Measurements from ENCODE around the gene POLR1A. TPM values are rescaled to one million over a fixed set of nuclear protein-coding genes. Genes with fewer than 3 reads are reported as not detected.
A peak's percentile ranks its signal among the peaks of the same experiment; 100 is the strongest.

The POLR1A gene
- total and polyA plus RNA-seq, 4 donors: 3.2 to 12.3 (median 6.1) TPM

- DNase-seq (ENCODE audit: low spot score): no peak
- peaks cover 6 to 22% (median 11%) of the 10 kb centered on the region in 4 donors for H3K36me3 ChIP-seq (ENCODE audit: control insufficient read depth in 4 of 4, insufficient read depth in 3 of 4, low read depth in 1 of 4, low read length in 3 of 4)
- H3K9me3 ChIP-seq (ENCODE audit: control insufficient read depth in 4 of 4, low read length in 3 of 4): no peaks in the 10 kb centered on the region
- TF ChIP-seq MAX (IDR thresholded peaks at IDR 0.05) (peak; percentile 42), RAD21 (IDR thresholded peaks at IDR 0.05) (peak; percentile 17 to 42), RXRA (IDR thresholded peaks at IDR 0.05) (peak; percentile 65 to 74), JUND (IDR thresholded peaks at IDR 0.05) (peak; percentile 94 to 95), CTCF (IDR thresholded peaks at IDR 0.05; ENCODE audit: low read depth, low read length, missing input control) (no peak), GABPA (IDR thresholded peaks at IDR 0.05 in 1 of 2, conservative IDR thresholded peaks at IDR 0.05 in 1 of 2) (peak in 1 of 2 donors; percentile 18), HNF4G (IDR thresholded peaks at IDR 0.05) (no peak), SP1 (IDR thresholded peaks at IDR 0.05) (peak; percentile 73), HNF4A (conservative IDR thresholded peaks at IDR 0.05) (peak; percentile 67 to 69), REST (IDR thresholded peaks at IDR 0.05) (no peak), TAF1 (conservative IDR thresholded peaks at IDR 0.05) (no peak), FOXA1 (IDR thresholded peaks at IDR 0.05) (no peak), NR2F2 (IDR thresholded peaks at IDR 0.05) (peak; percentile 84), EGR1 (IDR thresholded peaks at IDR 0.05; ENCODE audit: low read depth in 2 of 2) (no peak), FOXA2 (IDR thresholded peaks at IDR 0.05) (peak; percentile 11), YY1 (IDR thresholded peaks at IDR 0.05) (peak; percentile 29)
- TF ChIP-seq, protein P1, sequence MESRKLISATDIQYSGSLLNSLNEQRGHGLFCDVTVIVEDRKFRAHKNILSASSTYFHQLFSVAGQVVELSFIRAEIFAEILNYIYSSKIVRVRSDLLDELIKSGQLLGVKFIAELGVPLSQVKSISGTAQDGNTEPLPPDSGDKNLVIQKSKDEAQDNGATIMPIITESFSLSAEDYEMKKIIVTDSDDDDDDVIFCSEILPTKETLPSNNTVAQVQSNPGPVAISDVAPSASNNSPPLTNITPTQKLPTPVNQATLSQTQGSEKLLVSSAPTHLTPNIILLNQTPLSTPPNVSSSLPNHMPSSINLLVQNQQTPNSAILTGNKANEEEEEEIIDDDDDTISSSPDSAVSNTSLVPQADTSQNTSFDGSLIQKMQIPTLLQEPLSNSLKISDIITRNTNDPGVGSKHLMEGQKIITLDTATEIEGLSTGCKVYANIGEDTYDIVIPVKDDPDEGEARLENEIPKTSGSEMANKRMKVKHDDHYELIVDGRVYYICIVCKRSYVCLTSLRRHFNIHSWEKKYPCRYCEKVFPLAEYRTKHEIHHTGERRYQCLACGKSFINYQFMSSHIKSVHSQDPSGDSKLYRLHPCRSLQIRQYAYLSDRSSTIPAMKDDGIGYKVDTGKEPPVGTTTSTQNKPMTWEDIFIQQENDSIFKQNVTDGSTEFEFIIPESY (IDR thresholded peaks at IDR 0.05): peak; percentile 52
- TF ChIP-seq, protein P2, sequence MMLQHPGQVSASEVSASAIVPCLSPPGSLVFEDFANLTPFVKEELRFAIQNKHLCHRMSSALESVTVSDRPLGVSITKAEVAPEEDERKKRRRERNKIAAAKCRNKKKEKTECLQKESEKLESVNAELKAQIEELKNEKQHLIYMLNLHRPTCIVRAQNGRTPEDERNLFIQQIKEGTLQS (IDR thresholded peaks at IDR 0.05): peak; percentile 84
- no peaks in the 10 kb centered on the region for H3K27me3 ChIP-seq (ENCODE audit: control insufficient read depth in 4 of 4, insufficient read depth in 4 of 4, low read length in 3 of 4)
- H3K27ac ChIP-seq (ENCODE audit: low read depth in 1 of 2, low read length in 2 of 2): peak overlapping the region; percentile 39 to 63
- H3K4me3 ChIP-seq (ENCODE audit: low read depth in 1 of 3, low read length in 3 of 3): no peak overlapping the region
- H3K4me1 ChIP-seq (ENCODE audit: control insufficient read depth in 4 of 4, insufficient read depth in 4 of 4, low read length in 3 of 4): peaks cover 3 to 16% (median 14%) of the 10 kb centered on the region in 4 donors
- 24% methylated on average over 2 of the region's 2 CpGs for WGBS
- H3K9ac ChIP-seq (ENCODE audit: low read depth in 1 of 2, low read length in 2 of 2): no peak overlapping the region
Measured at GRCh38 chr2:86062043-86062442, 43.6 kb downstream of the POLR1A start.
